NCI-H1048 (cell line): ENCODE measurements around the gene AP1M2.
A peak's percentile ranks its signal among the peaks of the same experiment; 100 is the strongest.

Experiments used
- DNase-seq: peaks from one replicate; lab custom pipeline; 2025; lab: John Stamatoyannopoulos, UW

AP1M2 gene

GRCh38 chr19:10587022-10587838 is at the start of gene AP1M2:
Gene AP1M2 (minus strand): TSS chr19:10587312. CDS start chr19:10587231, 81 bp downstream.
- DNase-seq, result no peak

- no peak for DNase-seq
Observed at GRCh38 chr19:10636304-10636972, 49.3 kb upstream of the AP1M2 start.

- DNase-seq, result no peak
Observed at GRCh38 chr19:10634963-10635362, 47.9 kb upstream of the AP1M2 start.

- DNase-seq, result no peak
Observed at GRCh38 chr19:10634430-10634829, 47.3 kb upstream of the AP1M2 start.

GRCh38 chr19:10631874-10632273 is 44.8 kb upstream of the AP1M2 start:
- no peak for DNase-seq

- DNase-seq, result no peak
Observed at GRCh38 chr19:10625762-10626138, 38.6 kb upstream of the AP1M2 start.

- peak; percentile 42 for DNase-seq
Observed at GRCh38 chr19:10625003-10625761, 38.1 kb upstream of the AP1M2 start, which contains the start of gene SLC44A2. Gene SLC44A2 (plus strand): TSS chr19:10625553. CDS start chr19:10625634, 81 bp downstream.

- DNase-seq, result no peak
Observed at GRCh38 chr19:10624585-10624984, 37.5 kb upstream of the AP1M2 start.

- DNase-seq, result no peak
Observed at GRCh38 chr19:10621966-10622365, 34.9 kb upstream of the AP1M2 start.

GRCh38 chr19:10620786-10621185 is 33.7 kb upstream of the AP1M2 start:
- no peak for DNase-seq

GRCh38 chr19:10618846-10619245 is 31.7 kb upstream of the AP1M2 start:
- no peak for DNase-seq

- no peak for DNase-seq
Observed at GRCh38 chr19:10617409-10618121, 30.5 kb upstream of the AP1M2 start.

GRCh38 chr19:10615429-10616023 is 28.4 kb upstream of the AP1M2 start:
- DNase-seq, result no peak

GRCh38 chr19:10612499-10613119 is 25.5 kb upstream of the AP1M2 start:
- DNase-seq, result no peak

GRCh38 chr19:10611907-10612306 is 24.8 kb upstream of the AP1M2 start:
- no peak for DNase-seq

GRCh38 chr19:10604460-10604980 is 17.4 kb upstream of the AP1M2 start:
- no peak for DNase-seq

GRCh38 chr19:10603873-10604459 is 16.9 kb upstream of the AP1M2 start:
- DNase-seq, result no peak

GRCh38 chr19:10603084-10603872 is 16.2 kb upstream of the AP1M2 start:
- DNase-seq, result no peak

GRCh38 chr19:10602330-10603083 is 15.4 kb upstream of the AP1M2 start:
- no peak for DNase-seq
